Measurements from ENCODE around the gene FAM219B.
A peak's percentile ranks its signal among the peaks of the same experiment; 100 is the strongest.

The FAM219B gene

GRCh38 chr15:74950078-74950908 lies 43.6 kb upstream of the FAM219B start:
- TF ChIP-seq EP300 (IDR thresholded peaks at IDR 0.05; ENCODE audit: borderline replicate concordance) (no peak), TEAD4 (IDR thresholded peaks at IDR 0.05) (no peak), USF1 (IDR thresholded peaks at IDR 0.05) (no peak), TAF1 (IDR thresholded peaks at IDR 0.05; ENCODE audit: low read depth) (no peak), CEBPB (IDR thresholded peaks at IDR 0.05) (peak; percentile 92), RAD21 (IDR thresholded peaks at IDR 0.05; ENCODE audit: low read depth) (peak; percentile 98), EGR1 (IDR thresholded peaks at IDR 0.05) (no peak), REST (IDR thresholded peaks at IDR 0.05; ENCODE audit: low read depth) (no peak), NFIC (IDR thresholded peaks at IDR 0.05) (no peak), CREB1 (IDR thresholded peaks at IDR 0.05; ENCODE audit: low read depth) (no peak), ZBTB7A (IDR thresholded peaks at IDR 0.05; ENCODE audit: low read depth) (no peak), YY1 (IDR thresholded peaks at IDR 0.05; ENCODE audit: low read depth) (no peak), MAX (IDR thresholded peaks at IDR 0.05) (no peak)

- TF ChIP-seq NFIC (IDR thresholded peaks at IDR 0.05): peak; percentile 22; the same call in 1 of the 2 replicates
- TF ChIP-seq TEAD4 (IDR thresholded peaks at IDR 0.05): no peak; the same call in 1 of the 2 replicates
- peak; percentile 84; the same call in 1 of the 2 replicates for TF ChIP-seq YY1 (IDR thresholded peaks at IDR 0.05; ENCODE audit: low read depth)
- peak; percentile 95 for TF ChIP-seq USF1 (IDR thresholded peaks at IDR 0.05)
- TF ChIP-seq CREB1 (IDR thresholded peaks at IDR 0.05; ENCODE audit: low read depth): no peak
- no peak for TF ChIP-seq CEBPB (IDR thresholded peaks at IDR 0.05)
- peak; percentile 16 for TF ChIP-seq MAX (IDR thresholded peaks at IDR 0.05)
- TF ChIP-seq TAF1 (IDR thresholded peaks at IDR 0.05; ENCODE audit: low read depth): peak; percentile 57
- TF ChIP-seq FOXM1 (IDR thresholded peaks at IDR 0.05; ENCODE audit: borderline replicate concordance, low read depth): no peak
- TF ChIP-seq EGR1 (IDR thresholded peaks at IDR 0.05): peak; percentile 91
- TF ChIP-seq RAD21 (IDR thresholded peaks at IDR 0.05; ENCODE audit: low read depth): no peak
- peak; percentile 88 for TF ChIP-seq ZBTB7A (IDR thresholded peaks at IDR 0.05; ENCODE audit: low read depth)
- TF ChIP-seq TCF12 (IDR thresholded peaks at IDR 0.05; ENCODE audit: low read depth): peak; percentile 47; the same call in 1 of the 2 replicates
- no peak; the same call in 1 of the 2 replicates for TF ChIP-seq EP300 (IDR thresholded peaks at IDR 0.05; ENCODE audit: borderline replicate concordance)
- TF ChIP-seq REST (IDR thresholded peaks at IDR 0.05; ENCODE audit: low read depth): no peak
Observed at GRCh38 chr15:74937590-74938371, 31.1 kb upstream of the FAM219B start, which contains the start of gene COX5A. COX5A (minus strand) TSS chr15:74938073; CDS start chr15:74938014, 59 bp downstream.

- TF ChIP-seq MAX (IDR thresholded peaks at IDR 0.05): peak; percentile 64
- no peak for TF ChIP-seq YY1 (IDR thresholded peaks at IDR 0.05; ENCODE audit: low read depth)
Observed at GRCh38 chr15:74937272-74937589, 30.6 kb upstream of the FAM219B start.

GRCh38 chr15:74933573-74933972 lies 26.9 kb upstream of the FAM219B start:
- no peak for TF ChIP-seq ZBTB7A (IDR thresholded peaks at IDR 0.05; ENCODE audit: low read depth)
- no peak for TF ChIP-seq EGR1 (IDR thresholded peaks at IDR 0.05)
- TF ChIP-seq USF1 (IDR thresholded peaks at IDR 0.05): no peak
- TF ChIP-seq RAD21 (IDR thresholded peaks at IDR 0.05; ENCODE audit: low read depth): no peak
- TF ChIP-seq REST (IDR thresholded peaks at IDR 0.05; ENCODE audit: low read depth): no peak
- TF ChIP-seq CEBPB (IDR thresholded peaks at IDR 0.05): no peak
- TF ChIP-seq CREB1 (IDR thresholded peaks at IDR 0.05; ENCODE audit: low read depth): no peak
- no peak for TF ChIP-seq TCF12 (IDR thresholded peaks at IDR 0.05; ENCODE audit: low read depth)
- no peak for TF ChIP-seq TEAD4 (IDR thresholded peaks at IDR 0.05)
- no peak for TF ChIP-seq MAX (IDR thresholded peaks at IDR 0.05)
- TF ChIP-seq YY1 (IDR thresholded peaks at IDR 0.05; ENCODE audit: low read depth): no peak
- TF ChIP-seq EP300 (IDR thresholded peaks at IDR 0.05; ENCODE audit: borderline replicate concordance): no peak
- no peak for TF ChIP-seq NFIC (IDR thresholded peaks at IDR 0.05)
- TF ChIP-seq TAF1 (IDR thresholded peaks at IDR 0.05; ENCODE audit: low read depth): no peak
- TF ChIP-seq FOXM1 (IDR thresholded peaks at IDR 0.05; ENCODE audit: borderline replicate concordance, low read depth): no peak
